GM21737 (cell line): ENCODE data around the gene AFF2.

Experiments used
- ATAC-seq: cut with Tn5 transposase; IDR thresholded peaks from one replicate; pipeline ENCODE4 v1.9.1; 2021; ENCODE audit warnings: mild to moderate bottlenecking, moderate library complexity; ENCODE audit not compliant: unreplicated experiment

The AFF2 gene

GRCh38 chrX:148909758-148910157, 409.3 kb downstream of the AFF2 start:
- no peak for ATAC-seq

DNA sequence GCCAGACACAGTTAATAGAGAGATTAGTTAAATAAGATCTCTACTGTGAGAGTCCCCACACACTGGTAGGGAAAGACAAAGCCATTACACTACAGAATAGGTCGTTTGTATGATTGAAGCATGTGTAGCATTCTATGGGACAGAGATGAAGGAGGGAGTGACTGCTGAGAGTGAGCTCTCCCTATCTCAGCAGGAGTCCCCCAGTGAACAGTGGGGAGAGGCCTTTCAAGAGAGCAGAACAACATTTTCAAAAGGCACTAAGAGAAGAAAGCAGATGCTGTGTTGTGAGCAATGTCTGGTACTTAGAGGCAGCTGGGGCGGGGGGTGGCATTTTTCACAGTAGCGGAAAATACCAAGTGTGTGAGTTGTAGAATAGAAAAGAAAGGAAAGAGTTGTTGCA, 413.6 kb downstream of the AFF2 start:
- ATAC-seq = no peak

- peak; percentile 88 for ATAC-seq
Measured at GRCh38 chrX:148914783-148915182, 414.4 kb downstream of the AFF2 start.

- no peak for ATAC-seq
Measured at GRCh38 chrX:148915474-148915873, 415.1 kb downstream of the AFF2 start.

DNA sequence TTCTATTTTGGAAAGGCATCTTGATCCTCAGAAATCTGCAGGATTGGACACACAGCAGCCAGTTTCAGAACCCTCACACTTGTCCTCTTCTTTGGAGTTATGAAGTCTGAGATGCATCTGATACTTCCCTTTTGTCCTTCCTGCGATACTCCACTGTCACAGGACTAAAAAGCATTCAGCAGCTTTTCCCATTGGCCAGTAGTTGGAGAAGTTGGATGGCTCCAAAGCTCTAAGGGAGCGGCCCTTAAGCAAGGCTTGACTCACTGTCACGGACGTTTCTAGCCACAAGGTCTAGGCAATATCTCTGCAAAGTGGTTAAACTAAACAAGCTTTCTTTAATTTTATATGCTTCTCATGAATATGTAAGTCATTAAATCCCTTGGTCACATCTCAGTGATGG, 417.0 kb downstream of the AFF2 start:
- ATAC-seq = no peak

DNA sequence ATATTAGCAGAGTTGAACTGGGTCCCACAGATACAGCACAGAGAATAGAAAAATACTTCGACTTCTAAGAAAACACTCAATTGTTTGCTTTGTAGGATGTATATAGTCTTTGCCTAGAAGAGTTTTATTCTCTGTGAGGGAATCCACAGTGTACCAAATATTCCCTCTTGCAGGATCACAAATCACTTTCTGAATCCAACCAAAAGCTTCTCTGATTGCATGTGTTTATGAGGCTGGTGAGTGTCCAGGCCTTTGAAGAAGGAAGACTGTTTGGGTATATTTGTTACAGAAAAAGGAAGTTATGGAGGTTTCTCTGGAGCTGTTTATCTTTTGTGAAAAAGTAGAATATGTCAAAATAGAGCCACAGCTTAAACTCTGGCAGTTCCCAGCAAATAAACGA, 423.2 kb downstream of the AFF2 start:
- no peak for ATAC-seq

DNA sequence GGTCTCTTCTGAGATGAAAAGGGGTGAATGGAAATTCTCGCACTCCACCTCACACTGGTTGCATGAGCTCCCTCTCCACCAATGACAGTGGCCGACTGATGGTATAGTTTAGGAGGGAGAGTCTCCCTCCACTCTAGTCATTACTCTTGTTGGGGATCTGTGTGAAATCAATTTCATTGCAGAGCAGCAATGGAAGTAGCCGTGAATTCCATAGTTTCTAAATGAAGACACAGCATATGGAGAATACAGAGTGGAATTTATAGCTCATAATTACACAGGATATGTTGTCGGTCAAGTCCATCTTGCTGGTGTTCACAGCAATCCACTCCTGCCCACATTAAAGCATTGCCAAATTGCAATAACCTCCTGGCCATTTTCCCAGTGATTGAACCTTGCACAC, 426.0 kb downstream of the AFF2 start:
- ATAC-seq = no peak

DNA sequence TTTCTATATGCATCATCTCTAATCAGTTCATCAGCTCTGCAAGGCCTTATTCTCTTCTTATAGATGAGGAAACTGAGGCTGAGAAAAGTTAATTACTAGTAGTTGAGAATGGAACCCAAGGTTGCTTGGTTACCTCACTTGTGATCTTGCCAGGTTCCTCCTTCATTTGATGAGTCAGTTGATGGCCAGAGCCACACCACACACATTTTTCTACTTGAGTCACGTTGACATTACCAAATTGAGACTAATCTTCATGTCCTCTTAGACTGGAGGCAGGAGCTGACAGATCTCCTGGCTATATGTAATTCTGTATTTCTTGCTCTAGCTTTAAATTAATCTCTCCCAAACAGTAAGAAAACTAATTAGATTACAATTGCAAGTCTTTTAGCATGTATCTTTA, 428.4 kb downstream of the AFF2 start:
- no peak for ATAC-seq

GRCh38 chrX:148929686-148930085, 429.3 kb downstream of the AFF2 start:
- ATAC-seq = no peak

DNA sequence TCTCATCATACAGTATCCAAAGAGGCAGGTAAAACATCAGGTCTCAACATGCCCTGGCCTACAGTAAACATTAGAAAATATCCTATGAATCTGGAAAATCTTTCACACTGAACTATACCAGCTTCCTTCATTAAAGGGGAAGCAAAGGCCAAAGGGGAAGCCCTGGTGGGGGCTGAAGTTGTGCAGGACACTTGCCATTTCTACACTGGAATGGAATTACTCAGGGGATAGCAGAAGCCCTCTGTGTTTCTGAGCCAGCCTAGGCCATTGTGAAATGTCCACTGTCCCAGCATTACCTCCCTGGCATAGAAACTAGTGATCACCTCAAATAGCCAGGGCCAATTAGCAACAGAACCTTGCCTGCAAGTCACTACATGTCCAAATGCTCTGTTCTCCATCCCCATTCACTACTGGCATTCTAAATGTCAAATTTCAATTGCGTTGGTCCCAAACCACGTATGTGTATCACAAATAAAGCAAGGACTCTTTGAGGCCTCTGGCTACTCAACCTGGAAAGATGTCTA, 429.9 kb downstream of the AFF2 start:
- no peak for ATAC-seq

DNA sequence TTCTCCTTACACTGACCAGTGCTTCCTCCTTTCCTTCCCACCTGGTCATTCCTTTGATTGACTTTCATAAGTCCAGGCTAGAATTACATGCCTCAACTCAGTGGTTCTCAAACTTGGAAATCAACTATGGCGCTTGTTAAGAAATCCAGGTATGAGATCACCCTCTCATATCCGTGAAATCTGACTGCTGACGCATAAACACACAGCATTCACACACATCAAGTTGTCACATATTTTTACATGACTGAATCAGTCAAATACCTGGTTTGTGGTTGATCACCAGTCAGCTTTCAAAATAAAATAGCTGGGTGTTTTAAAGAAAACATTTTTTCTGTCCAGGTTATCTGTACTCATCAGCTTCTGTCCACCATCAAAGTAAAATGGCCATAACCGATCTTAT, 433.5 kb downstream of the AFF2 start:
- ATAC-seq = no peak

DNA sequence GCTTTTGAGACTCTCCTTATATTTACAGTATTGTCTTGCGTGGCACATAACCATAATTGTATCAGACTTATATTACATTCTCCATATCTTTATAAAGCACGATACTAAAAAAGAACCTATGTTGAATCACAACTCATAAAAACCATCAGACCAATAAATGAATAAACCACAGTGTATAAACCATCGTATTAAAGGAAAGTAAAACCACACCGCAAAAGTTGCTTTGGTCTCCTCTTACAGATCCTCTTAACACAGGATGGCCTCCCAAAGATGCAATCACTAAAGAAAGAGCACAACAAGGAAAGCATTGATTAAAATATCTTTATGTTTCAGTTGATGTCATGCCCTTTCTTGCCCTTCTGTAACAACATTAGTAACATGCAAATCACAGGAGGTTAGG, 437.9 kb downstream of the AFF2 start:
- no peak for ATAC-seq

DNA sequence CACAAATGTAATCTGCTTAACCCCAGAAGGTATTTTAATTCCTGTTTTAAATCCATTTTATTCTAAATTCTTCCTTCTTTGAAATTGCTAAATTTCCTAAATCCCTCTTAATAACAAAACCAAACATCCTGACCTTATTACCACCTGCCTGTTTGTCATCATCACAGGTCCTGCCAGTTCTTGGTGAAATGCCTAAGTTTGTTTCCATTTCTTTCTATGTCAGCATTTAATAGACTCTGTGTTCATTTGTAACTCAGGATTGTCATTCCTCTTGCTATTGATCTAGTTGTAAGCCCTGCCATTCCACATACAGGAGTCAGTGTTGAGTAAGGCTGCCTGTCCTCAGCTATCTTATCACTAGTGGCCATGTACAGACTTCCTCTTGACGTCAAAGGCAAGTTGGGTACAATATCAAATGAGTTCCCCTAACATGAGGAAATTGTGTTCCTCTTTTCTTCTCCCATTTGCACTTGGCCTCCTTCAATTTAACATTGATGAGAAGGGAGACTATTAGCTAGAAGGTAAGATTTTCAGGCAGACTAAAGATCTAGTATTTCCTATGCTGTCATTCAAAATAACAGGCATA, 440.1 kb downstream of the AFF2 start:
- ATAC-seq = no peak

- no peak for ATAC-seq
Measured at GRCh38 chrX:148942754-148943153, 442.3 kb downstream of the AFF2 start.

- ATAC-seq = no peak
Measured at GRCh38 chrX:148947399-148947975, 447.1 kb downstream of the AFF2 start.

GRCh38 chrX:148956352-148956751, 455.9 kb downstream of the AFF2 start:
- ATAC-seq = no peak

- no peak for ATAC-seq
Measured at GRCh38 chrX:148958901-148959300, 458.5 kb downstream of the AFF2 start.

- ATAC-seq = no peak
Measured at GRCh38 chrX:148960060-148960459, 459.6 kb downstream of the AFF2 start.

DNA sequence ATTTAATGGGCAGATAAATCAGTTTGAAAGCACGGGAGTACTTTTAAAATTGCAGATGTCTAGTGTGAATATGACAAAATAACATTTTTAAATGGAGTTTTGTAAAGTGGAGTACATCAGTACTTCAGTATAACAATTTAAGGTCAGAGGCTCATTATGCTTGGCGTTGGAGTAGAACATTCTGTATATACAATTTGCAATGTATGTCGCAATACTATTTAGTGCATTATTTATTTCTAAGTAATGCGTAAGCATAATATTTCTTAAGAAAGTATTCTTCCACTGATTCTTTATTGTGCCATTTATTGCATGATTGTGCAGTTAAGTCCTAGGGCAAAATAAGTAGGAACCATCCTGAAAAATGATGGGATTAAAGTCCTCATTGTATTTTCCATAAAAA, 461.6 kb downstream of the AFF2 start:
- no peak for ATAC-seq

DNA sequence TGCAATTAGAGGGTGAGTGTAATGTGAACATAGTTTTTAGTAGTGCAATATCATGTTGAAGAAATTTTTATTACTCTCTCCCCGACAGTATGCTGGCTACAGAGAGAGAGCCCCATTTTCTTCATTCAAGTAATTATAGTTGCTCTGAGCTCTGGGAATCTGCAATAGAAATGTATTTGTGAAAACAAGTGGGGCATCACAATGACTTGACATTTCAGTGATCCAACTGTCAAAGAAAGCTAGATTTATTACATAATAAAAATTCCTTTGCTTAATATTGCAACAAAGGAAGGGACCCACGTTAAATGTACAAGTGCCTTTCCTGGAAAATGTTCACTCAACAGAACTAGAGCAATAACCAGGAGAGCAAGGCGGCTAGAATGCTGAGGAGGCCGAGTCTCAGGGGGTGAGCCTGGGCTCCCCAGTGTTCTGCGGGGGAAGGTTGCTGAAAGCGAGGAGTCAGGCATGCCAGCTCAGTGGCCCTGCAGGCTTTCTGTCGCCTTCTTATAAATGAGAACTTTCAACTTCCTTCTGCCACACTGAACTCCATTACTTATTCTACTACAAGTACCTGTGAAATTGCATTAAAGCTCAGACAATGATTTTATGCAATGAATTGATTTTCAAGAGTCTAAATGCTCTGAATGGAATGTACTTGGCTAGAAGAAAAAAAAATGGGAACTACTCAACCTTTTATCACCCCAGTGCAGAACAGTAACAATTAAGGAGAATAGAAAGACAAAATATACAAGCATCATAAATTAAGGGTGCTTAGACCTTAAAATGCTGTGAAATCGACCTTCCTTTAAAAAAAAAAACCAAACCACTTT, 476.4 kb downstream of the AFF2 start:
- no peak for ATAC-seq

DNA sequence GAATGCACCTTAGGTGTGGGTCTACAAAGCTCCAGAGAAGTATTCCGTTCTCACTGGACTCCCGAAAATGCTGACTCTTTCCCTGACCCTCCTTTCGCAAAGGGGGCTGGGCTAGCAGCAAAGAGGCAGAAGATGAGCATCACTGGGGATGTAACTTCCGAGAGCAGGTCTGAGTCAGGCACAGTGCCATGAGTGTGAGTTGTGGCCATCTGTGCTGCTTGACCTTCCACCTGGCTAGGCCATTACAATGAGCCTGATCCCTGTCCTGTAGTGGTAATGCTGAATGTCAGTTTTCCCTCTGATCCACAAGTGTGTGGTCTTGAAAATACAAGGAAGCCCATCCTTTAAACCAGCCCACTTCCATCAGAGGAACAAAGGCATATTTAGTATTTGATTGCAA, 479.4 kb downstream of the AFF2 start:
- ATAC-seq = no peak

DNA sequence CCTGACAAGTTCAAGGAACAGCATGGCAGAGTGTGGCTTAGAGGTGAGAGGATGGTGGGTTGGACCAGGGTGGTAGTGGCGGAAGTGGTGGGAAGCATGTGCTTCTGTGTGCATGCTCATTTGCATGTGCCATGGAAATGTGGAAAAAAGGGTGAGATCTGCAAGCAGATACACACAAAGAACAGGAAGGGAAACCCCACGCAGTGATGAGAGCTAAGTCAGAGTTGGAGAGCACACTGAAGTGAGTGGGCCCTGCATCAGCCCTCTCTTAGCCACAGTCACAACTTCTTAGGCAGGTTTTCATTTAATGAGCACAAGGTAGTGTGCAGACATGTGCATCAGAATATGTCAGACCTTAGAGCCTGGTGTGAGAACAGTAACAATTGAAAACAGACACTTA, 483.8 kb downstream of the AFF2 start:
- no peak for ATAC-seq
